OCI-M1 (cell line): Measurements from ENCODE around the gene GOLGA6B.
"Not testable (repeated sequence)": the region's sequence is repeated elsewhere in the genome, so short reads cannot be mapped to it uniquely, and the experiment has no call there.

Experiments
- DNase-seq: peaks from one replicate; lab custom pipeline; 2025; lab: John Stamatoyannopoulos, UW

Gene GOLGA6B

GRCh38 chr15:72654397-72654796, at the start of gene GOLGA6B:
Gene GOLGA6B (plus strand): TSS chr15:72654697. CDS start chr15:72654738, 41 bp downstream.
- not testable (repeated sequence) for DNase-seq

- no peak for DNase-seq
Observed at GRCh38 chr15:72604794-72605193, 49.7 kb upstream of the GOLGA6B start.

GRCh38 chr15:72608084-72608483, 46.4 kb upstream of the GOLGA6B start:
- DNase-seq: not testable (repeated sequence)

- DNase-seq: no peak
Observed at GRCh38 chr15:72609862-72610261, 44.6 kb upstream of the GOLGA6B start.

GRCh38 chr15:72612324-72612723, 42.2 kb upstream of the GOLGA6B start:
- not testable (repeated sequence) for DNase-seq

- DNase-seq: no peak
Observed at GRCh38 chr15:72614810-72615532, 39.5 kb upstream of the GOLGA6B start.

GRCh38 chr15:72615533-72616233, 38.8 kb upstream of the GOLGA6B start:
- DNase-seq: peak; percentile 7

- DNase-seq: no peak
Observed at GRCh38 chr15:72616491-72617210, 37.8 kb upstream of the GOLGA6B start.

- not testable (repeated sequence) for DNase-seq
Observed at GRCh38 chr15:72623854-72624253, 30.6 kb upstream of the GOLGA6B start.

GRCh38 chr15:72626153-72626552, 28.3 kb upstream of the GOLGA6B start:
- DNase-seq: not testable (repeated sequence)

GRCh38 chr15:72628249-72629067, 26.0 kb upstream of the GOLGA6B start:
- DNase-seq: peak; percentile 5

GRCh38 chr15:72629068-72629570, 25.4 kb upstream of the GOLGA6B start:
- not testable (repeated sequence) for DNase-seq

- not testable (repeated sequence) for DNase-seq
Observed at GRCh38 chr15:72636519-72637282, 17.8 kb upstream of the GOLGA6B start.

- not testable (repeated sequence) for DNase-seq
Observed at GRCh38 chr15:72639759-72640483, 14.6 kb upstream of the GOLGA6B start.

GRCh38 chr15:72642271-72642670, 12.2 kb upstream of the GOLGA6B start:
- not testable (repeated sequence) for DNase-seq

- not testable (repeated sequence) for DNase-seq
Observed at GRCh38 chr15:72648631-72649253, 5.8 kb upstream of the GOLGA6B start.

- DNase-seq: not testable (repeated sequence)
Observed at GRCh38 chr15:72656014-72656413, 1.5 kb downstream of the GOLGA6B start.

GRCh38 chr15:72661081-72661480, 6.6 kb downstream of the GOLGA6B start:
- not testable (repeated sequence) for DNase-seq

- not testable (repeated sequence) for DNase-seq
Observed at GRCh38 chr15:72663931-72664330, 9.4 kb downstream of the GOLGA6B start.
